CD14-positive monocyte (primary cell): ENCODE measurements around the gene EXOC1. TPM values are rescaled to one million over a fixed set of nuclear protein-coding genes. Genes with fewer than 3 reads are reported as not detected.

ENCODE experiments used
- DNase-seq, 3 donors: peaks; one replicate each; pipeline ENCODE4 v3.0.0-alpha.2; 2011 to 2022
- H2AFZ ChIP-seq: 2 replicates; pipeline ENCODE4 v1.6.0; 2012; ENCODE audit warnings: mild to moderate bottlenecking, low read depth, low read length, inconsistent platforms; ENCODE audit not compliant: insufficient read depth, poor library complexity, severe bottlenecking
- H3K27ac ChIP-seq, 2 donors: 1 replicate in 1 of 2; 2 replicates in 1 of 2; pipeline ENCODE4 v1.5.1; 2012 to 2013; ENCODE audit warnings: low read length in 2 of 2, control low read depth in 1 of 2, inconsistent platforms in 1 of 2, low read depth in 1 of 2, mild to moderate bottlenecking in 1 of 2
- H3K27me3 ChIP-seq, 2 donors: one replicate each; pipeline versions ENCODE4 v1.6.0 to v1.6.1; 2011 to 2013; ENCODE audit warnings: low read length in 2 of 2; ENCODE audit not compliant: control insufficient read depth in 2 of 2, insufficient read depth in 2 of 2
- H3K36me3 ChIP-seq, 2 donors: replicated peaks in 1 of 2; 1 replicate in 1 of 2; 2 replicates in 1 of 2; pipeline versions ENCODE4 v1.5.1 to v1.6.1; 2012 to 2013; ENCODE audit warnings: low read length in 2 of 2, control low read depth in 1 of 2, inconsistent platforms in 1 of 2, mild to moderate bottlenecking in 1 of 2; ENCODE audit not compliant: insufficient read depth in 2 of 2, control insufficient read depth in 1 of 2
- H3K4me1 ChIP-seq, 2 donors: 1 replicate in 1 of 2; 2 replicates in 1 of 2; pipeline versions ENCODE4 v1.5.1 to v1.6.1; 2012 to 2013; ENCODE audit warnings: low read length in 2 of 2, control low read depth in 1 of 2, inconsistent platforms in 1 of 2, mild to moderate bottlenecking in 1 of 2, moderate library complexity in 1 of 2; ENCODE audit not compliant: insufficient read depth in 2 of 2, control insufficient read depth in 1 of 2
- H3K4me2 ChIP-seq: replicated peaks from 2 replicates; pipeline ENCODE3; 2012; ENCODE audit warnings: low read length, moderate library complexity, mild to moderate bottlenecking; ENCODE audit not compliant: poor library complexity, severe bottlenecking; ENCODE audit errors: extremely low read depth
- H3K4me3 ChIP-seq, 3 experiments: fragments of 200-600 bp in 1 of 3; sonication (generic) in 1 of 3; replicated peaks in 1 of 3; 1 replicate in 2 of 3; 2 replicates in 1 of 3; pipeline ENCODE4 v1.5.1; 2011 to 2013; ENCODE audit warnings: low read length in 3 of 3, mild to moderate bottlenecking in 3 of 3, control low read depth in 2 of 3, low read depth in 2 of 3, inconsistent platforms in 1 of 3, moderate library complexity in 1 of 3
- H3K79me2 ChIP-seq: 2 replicates; pipeline ENCODE4 v1.6.0; 2012; ENCODE audit warnings: mild to moderate bottlenecking, control low read depth, inconsistent platforms, low read length, moderate library complexity; ENCODE audit not compliant: insufficient read depth
- H3K9ac ChIP-seq: 2 replicates; pipeline ENCODE4 v1.6.0; 2017; ENCODE audit warnings: low read length, mild to moderate bottlenecking; ENCODE audit not compliant: insufficient read depth, poor library complexity, severe bottlenecking
- H3K9me3 ChIP-seq, 2 donors: replicated peaks in 1 of 2; 1 replicate in 1 of 2; 2 replicates in 1 of 2; pipeline versions ENCODE4 v1.5.1 to v1.6.1; 2012 to 2013; ENCODE audit warnings: low read length in 2 of 2, control low read depth in 1 of 2; ENCODE audit not compliant: control insufficient read depth in 1 of 2, insufficient read depth in 1 of 2
- H4K20me1 ChIP-seq: 2 replicates; pipeline ENCODE4 v1.6.0; 2012; ENCODE audit warnings: mild to moderate bottlenecking, low read length, control low read depth, moderate library complexity; ENCODE audit not compliant: insufficient read depth
- H3K27ac Mint-ChIP-seq, 7 donors: one replicate each; pipeline ENCODE4 v1.8.0; 2020; ENCODE audit warnings: mild to moderate bottlenecking in 7 of 7, mixed read lengths in 7 of 7, moderate library complexity in 6 of 7, inconsistent platforms in 2 of 7
- H3K27me3 Mint-ChIP-seq, 3 donors: one replicate each; pipeline ENCODE4 v1.8.0; 2021 to 2022; ENCODE audit warnings: low read depth in 3 of 3, mild to moderate bottlenecking in 3 of 3, mixed read lengths in 3 of 3, moderate library complexity in 3 of 3, inconsistent platforms in 1 of 3
- H3K36me3 Mint-ChIP-seq, 2 donors: one replicate each; pipeline ENCODE4 v1.8.0; 2020; ENCODE audit warnings: mixed read lengths in 2 of 2, inconsistent platforms in 1 of 2, mild to moderate bottlenecking in 1 of 2
- H3K4me1 Mint-ChIP-seq: one replicate; pipeline ENCODE4 v1.8.0; 2020; ENCODE audit warnings: mild to moderate bottlenecking, mixed read lengths
- H3K4me3 Mint-ChIP-seq, 2 donors: one replicate each; pipeline ENCODE4 v1.8.0; 2020; ENCODE audit warnings: mild to moderate bottlenecking in 2 of 2, mixed read lengths in 2 of 2, moderate library complexity in 1 of 2
- H3K9me3 Mint-ChIP-seq, 7 donors: one replicate each; pipeline ENCODE4 v1.8.0; 2020 to 2022; ENCODE audit warnings: mixed read lengths in 7 of 7, mild to moderate bottlenecking in 6 of 7, moderate library complexity in 6 of 7, inconsistent platforms in 2 of 7
- WGBS: methylation state at CpG from one replicate; pipeline ENCODE4 v1.1.5; 2013; ENCODE audit warnings: missing lambda C conversion rate; ENCODE audit not compliant: insufficient coverage; 5-methylcytosine and 5-hydroxymethylcytosine counted together
- intact Hi-C, 2 donors: fragments of 100-400 bp; cut with micrococcal nuclease; formaldehyde crosslinking; loops; one replicate each; pipeline versions ENCODE4 v1.15.0 to v1.15.1; 2023
- polyA plus RNA-seq, 3 donors: library from polyadenylated mRNA; depleted of rRNA in 1 of 3; unstranded in 2 of 3; stranded (reverse) in 1 of 3; fragments of 300-500 nt in 2 of 3; fragments of >200 nt in 1 of 3; fragmentation: Illumina TruSeq in 2 of 3; gene quantifications; 1 replicate in 2 of 3; 2 replicates in 1 of 3; pipeline ENCODE4 v1.2.3, GENCODE V29; 2012 to 2021
- TF ChIP-seq, protein P1 (sequence below): fragments of 200-600 bp; IDR thresholded peaks from one replicate; pipeline ENCODE4 v1.8.0; 2022; ENCODE audit warnings: antibody characterized with exemption, mild to moderate bottlenecking

Gene EXOC1
- polyA plus RNA-seq, 3 donors: 13.7 to 22.9 (median 21.2) TPM

DNA sequence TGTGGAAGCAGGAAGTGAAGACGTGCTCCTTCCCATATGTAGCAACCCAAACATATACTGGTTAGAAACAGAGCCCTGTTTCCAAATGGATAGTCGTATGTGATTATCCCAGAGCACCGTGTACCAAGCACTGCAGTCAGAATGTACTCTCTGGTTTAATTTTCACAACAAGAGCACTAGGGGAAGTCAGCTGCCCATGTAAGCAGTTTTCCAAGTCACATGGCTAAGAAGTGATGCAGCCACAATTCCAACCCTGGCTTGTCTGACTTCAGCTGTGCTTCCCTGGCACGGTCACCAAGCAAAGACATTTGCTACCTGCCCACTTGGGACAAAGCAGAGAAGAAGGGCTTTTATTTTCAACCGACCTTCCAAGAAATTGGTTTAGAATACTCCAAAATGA lies 67.1 kb downstream of the EXOC1 start:
- H3K4me1 Mint-ChIP-seq: peaks cover 4% of the 10 kb centered on the region
- no peak overlapping the region for H3K4me3 ChIP-seq

DNA sequence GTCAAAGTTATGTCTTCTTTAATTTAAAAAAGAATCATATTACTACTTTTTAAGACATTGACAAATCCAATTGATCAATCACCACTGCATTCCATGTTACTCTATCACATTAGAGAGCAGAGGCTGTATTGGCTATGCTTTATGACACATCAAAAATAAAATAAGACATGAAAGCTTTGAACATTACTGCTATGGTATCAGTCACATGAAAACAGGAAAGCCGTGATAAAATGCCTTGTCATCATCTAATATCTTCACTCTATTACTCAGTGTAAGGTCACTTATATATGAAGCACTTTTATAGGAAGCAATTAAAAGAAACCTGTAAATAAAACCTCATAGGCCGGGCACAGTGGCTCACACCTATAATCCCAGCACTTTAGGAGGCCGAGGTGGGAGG lies 67.6 kb downstream of the EXOC1 start:
- no peaks in the 10 kb centered on the region for H3K27me3 ChIP-seq
- Mint-ChIP-seq H3K36me3 (no peaks in the 10 kb centered on the region), H3K9me3 (no peaks in the 10 kb centered on the region), H3K27ac (peak overlapping the region in 1 of 7 donors; percentile 40), H3K4me1 (peaks cover 4% of the 10 kb centered on the region), H3K27me3 (peaks cover 0 to 3% (median 0%) of the 10 kb centered on the region in 3 donors), H3K4me3 (no peak overlapping the region)
- no peak overlapping the region for H2AFZ ChIP-seq
- H3K4me1 ChIP-seq: peaks cover 0 to 6% of the 10 kb centered on the region in 2 donors
- no peaks in the 10 kb centered on the region for H3K79me2 ChIP-seq
- no peak overlapping the region for H3K4me3 ChIP-seq
- H3K27ac ChIP-seq: no peak overlapping the region
- H3K9me3 ChIP-seq: no peaks in the 10 kb centered on the region
- WGBS: 90% methylated on average over 2 of the region's 3 CpGs
- no peak overlapping the region for H3K9ac ChIP-seq
- no peaks in the 10 kb centered on the region for H3K36me3 ChIP-seq
- TF ChIP-seq, protein P1, sequence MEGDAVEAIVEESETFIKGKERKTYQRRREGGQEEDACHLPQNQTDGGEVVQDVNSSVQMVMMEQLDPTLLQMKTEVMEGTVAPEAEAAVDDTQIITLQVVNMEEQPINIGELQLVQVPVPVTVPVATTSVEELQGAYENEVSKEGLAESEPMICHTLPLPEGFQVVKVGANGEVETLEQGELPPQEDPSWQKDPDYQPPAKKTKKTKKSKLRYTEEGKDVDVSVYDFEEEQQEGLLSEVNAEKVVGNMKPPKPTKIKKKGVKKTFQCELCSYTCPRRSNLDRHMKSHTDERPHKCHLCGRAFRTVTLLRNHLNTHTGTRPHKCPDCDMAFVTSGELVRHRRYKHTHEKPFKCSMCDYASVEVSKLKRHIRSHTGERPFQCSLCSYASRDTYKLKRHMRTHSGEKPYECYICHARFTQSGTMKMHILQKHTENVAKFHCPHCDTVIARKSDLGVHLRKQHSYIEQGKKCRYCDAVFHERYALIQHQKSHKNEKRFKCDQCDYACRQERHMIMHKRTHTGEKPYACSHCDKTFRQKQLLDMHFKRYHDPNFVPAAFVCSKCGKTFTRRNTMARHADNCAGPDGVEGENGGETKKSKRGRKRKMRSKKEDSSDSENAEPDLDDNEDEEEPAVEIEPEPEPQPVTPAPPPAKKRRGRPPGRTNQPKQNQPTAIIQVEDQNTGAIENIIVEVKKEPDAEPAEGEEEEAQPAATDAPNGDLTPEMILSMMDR: no peak
- H4K20me1 ChIP-seq: no peaks in the 10 kb centered on the region
- DNase-seq: no peak
- no peak overlapping the region for H3K4me2 ChIP-seq
- intact Hi-C loops: no loop called here

More for the DNA sequence above, 67.1 kb downstream of the EXOC1 start:
- DNase-seq: no peak
- Mint-ChIP-seq H3K27me3 (peaks cover 0 to 3% (median 0%) of the 10 kb centered on the region in 3 donors), H3K9me3 (no peaks in the 10 kb centered on the region), H3K36me3 (no peaks in the 10 kb centered on the region), H3K27ac (peak overlapping the region in 2 of 7 donors; percentile 20 to 40), H3K4me3 (no peak overlapping the region)
- intact Hi-C loops: no loop called here
- TF ChIP-seq, protein P1: no peak
- no peaks in the 10 kb centered on the region for H3K27me3 ChIP-seq
- H2AFZ ChIP-seq: peak overlapping the region; percentile 48
- H4K20me1 ChIP-seq: no peaks in the 10 kb centered on the region
- no peak overlapping the region for H3K27ac ChIP-seq
- peaks cover 0 to 6% of the 10 kb centered on the region in 2 donors for H3K4me1 ChIP-seq
- no peak overlapping the region for H3K9ac ChIP-seq
- H3K4me2 ChIP-seq: no peak overlapping the region
- no peaks in the 10 kb centered on the region for H3K36me3 ChIP-seq
- 75% methylated on average over 4 of the region's 5 CpGs for WGBS
- H3K9me3 ChIP-seq: no peaks in the 10 kb centered on the region
- no peaks in the 10 kb centered on the region for H3K79me2 ChIP-seq
